Right lobe of liver (tissue), 6 donors: ENCODE results near the gene CCNE1. TPM values are rescaled to one million over a fixed set of nuclear protein-coding genes. Genes with fewer than 3 reads are reported as not detected.
A peak's percentile ranks its signal among the peaks of the same experiment; 100 is the strongest.
"Not testable (repeated sequence)": the region's sequence is repeated elsewhere in the genome, so short reads cannot be mapped to it uniquely, and the experiment has no call there.

Experiments used
- ATAC-seq, 4 donors: fragments of 200-7000 bp; cut with Tn5 transposase; one replicate each; pipeline ENCODE4 v1.9.1; 2020; ENCODE audit warnings: mild to moderate bottlenecking in 4 of 4, moderate library complexity in 4 of 4
- DNase-seq, 3 donors: peaks; one replicate each; pipeline ENCODE4 v3.0.0-alpha.2; 2020
- H3K27ac ChIP-seq, 3 donors: fragments of 200-600 bp; one replicate each; pipeline ENCODE4 v1.8.0; 2022
- H3K27me3 ChIP-seq, 2 donors: fragments of 200-600 bp; one replicate each; pipeline ENCODE4 v1.8.0; 2022
- H3K36me3 ChIP-seq, 4 donors: fragments of 200-600 bp; sonication (generic) in 1 of 4; one replicate each; pipeline versions ENCODE4 v1.5.1 to v1.8.0; 2017 to 2022; ENCODE audit warnings: control low read depth in 1 of 4
- H3K4me1 ChIP-seq, 4 donors: fragments of 200-600 bp; sonication (generic) in 1 of 4; one replicate each; pipeline versions ENCODE4 v1.5.1 to v1.8.0; 2017 to 2022; ENCODE audit warnings: control low read depth in 1 of 4
- H3K4me3 ChIP-seq, 3 donors: fragments of 200-600 bp; one replicate each; pipeline ENCODE4 v1.8.0; 2022
- H3K9me3 ChIP-seq, 4 donors: fragments of 200-600 bp; sonication (generic) in 1 of 4; one replicate each; pipeline versions ENCODE4 v1.5.1 to v1.8.0; 2017 to 2022; ENCODE audit warnings: control low read depth in 1 of 4
- POLR2A ChIP-seq: fragments of 450-650 bp; IDR thresholded peaks from one replicate; pipeline ENCODE4 v1.6.1; 2017; ENCODE audit warnings: antibody characterized with exemption, mild to moderate bottlenecking
- WGBS: methylation state at CpG from one replicate; pipeline ENCODE4 v1.1.6; 2018; ENCODE audit warnings: low coverage, low lambda C conversion rate; ENCODE audit not compliant: insufficient coverage; ENCODE audit errors: missing lambda C conversion rate; 5-methylcytosine and 5-hydroxymethylcytosine counted together
- intact Hi-C, 2 donors: fragments of 100-400 bp; cut with DNase I; formaldehyde crosslinking; loops; one replicate each; pipeline versions ENCODE4 v1.11.2 to v1.14.1; 2022
- total RNA-seq, 6 experiments: library from RNA; depleted of rRNA in 2 of 6; stranded (reverse); fragments of >200 nt in 2 of 6; fragmentation: NEBNext Ultra II Directional in 3 of 6; extraction: Animal tissue kit (Norgen Biotek cat#: 25700) in 3 of 6; gene quantifications; one replicate each; pipeline versions ENCODE4 v1.1.0 to v1.2.4, GENCODE V29; 2016 to 2023
- TF ChIP-seq, protein P1 (sequence below), 4 donors: fragments of 200-600 bp in 3 of 4; fragments of 450-650 bp in 1 of 4; IDR thresholded peaks; one replicate each; pipeline versions ENCODE4 v1.5.1 to v1.8.0; 2016 to 2022; ENCODE audit warnings: antibody characterized with exemption in 4 of 4, mild to moderate bottlenecking in 2 of 4
- donor health status: DM: no; HTN: yes; CAD: no.
- donor health status: DM: no; HTN: no; CAD: no.
- donor health status: DM: no; HTN: no; CAD: no.
- donor health status: DM: no; HTN: yes; CAD: no.
- donor health status: DM: no; HTN: yes; CAD: no.

CCNE1 gene
- total RNA-seq, 6 experiments from 2014 or later = 0.26 to 2.2 (median 0.90) TPM

DNA sequence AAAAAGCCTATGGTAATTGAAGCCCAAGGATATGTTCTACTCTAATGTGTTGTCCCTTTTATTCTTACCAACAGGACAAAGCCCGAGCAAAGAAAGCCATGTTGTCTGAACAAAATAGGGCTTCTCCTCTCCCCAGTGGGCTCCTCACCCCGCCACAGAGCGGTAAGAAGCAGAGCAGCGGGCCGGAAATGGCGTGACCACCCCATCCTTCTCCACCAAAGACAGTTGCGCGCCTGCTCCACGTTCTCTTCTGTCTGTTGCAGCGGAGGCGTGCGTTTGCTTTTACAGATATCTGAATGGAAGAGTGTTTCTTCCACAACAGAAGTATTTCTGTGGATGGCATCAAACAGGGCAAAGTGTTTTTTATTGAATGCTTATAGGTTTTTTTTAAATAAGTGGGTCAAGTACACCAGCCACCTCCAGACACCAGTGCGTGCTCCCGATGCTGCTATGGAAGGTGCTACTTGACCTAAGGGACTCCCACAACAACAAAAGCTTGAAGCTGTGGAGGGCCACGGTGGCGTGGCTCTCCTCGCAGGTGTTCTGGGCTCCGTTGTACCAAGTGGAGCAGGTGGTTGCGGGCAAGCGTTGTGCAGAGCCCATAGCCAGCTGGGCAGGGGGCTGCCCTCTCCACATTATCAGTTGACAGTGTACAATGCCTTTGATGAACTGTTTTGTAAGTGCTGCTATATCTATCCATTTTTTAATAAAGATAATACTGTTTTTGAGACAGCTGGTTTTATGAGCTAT is 12.0 kb downstream of the CCNE1 start:
- Histone ChIP-seq H3K4me1 (no peaks in the 10 kb centered on the region), H3K27ac (no peak overlapping the region), H3K36me3 (no peaks in the 10 kb centered on the region), H3K27me3 (no peaks in the 10 kb centered on the region), H3K4me3 (no peak overlapping the region), H3K9me3 (no peaks in the 10 kb centered on the region)
- intact Hi-C loops = no loop called here
- TF ChIP-seq POLR2A = no peak
- TF ChIP-seq, protein P1, sequence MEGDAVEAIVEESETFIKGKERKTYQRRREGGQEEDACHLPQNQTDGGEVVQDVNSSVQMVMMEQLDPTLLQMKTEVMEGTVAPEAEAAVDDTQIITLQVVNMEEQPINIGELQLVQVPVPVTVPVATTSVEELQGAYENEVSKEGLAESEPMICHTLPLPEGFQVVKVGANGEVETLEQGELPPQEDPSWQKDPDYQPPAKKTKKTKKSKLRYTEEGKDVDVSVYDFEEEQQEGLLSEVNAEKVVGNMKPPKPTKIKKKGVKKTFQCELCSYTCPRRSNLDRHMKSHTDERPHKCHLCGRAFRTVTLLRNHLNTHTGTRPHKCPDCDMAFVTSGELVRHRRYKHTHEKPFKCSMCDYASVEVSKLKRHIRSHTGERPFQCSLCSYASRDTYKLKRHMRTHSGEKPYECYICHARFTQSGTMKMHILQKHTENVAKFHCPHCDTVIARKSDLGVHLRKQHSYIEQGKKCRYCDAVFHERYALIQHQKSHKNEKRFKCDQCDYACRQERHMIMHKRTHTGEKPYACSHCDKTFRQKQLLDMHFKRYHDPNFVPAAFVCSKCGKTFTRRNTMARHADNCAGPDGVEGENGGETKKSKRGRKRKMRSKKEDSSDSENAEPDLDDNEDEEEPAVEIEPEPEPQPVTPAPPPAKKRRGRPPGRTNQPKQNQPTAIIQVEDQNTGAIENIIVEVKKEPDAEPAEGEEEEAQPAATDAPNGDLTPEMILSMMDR (IDR thresholded peaks at IDR 0.05) = no peak
- 96% methylated on average over 12 of the region's 20 CpGs for WGBS
- no peak for ATAC-seq
- DNase-seq = peak in 1 of 3 donors; percentile 32

DNA sequence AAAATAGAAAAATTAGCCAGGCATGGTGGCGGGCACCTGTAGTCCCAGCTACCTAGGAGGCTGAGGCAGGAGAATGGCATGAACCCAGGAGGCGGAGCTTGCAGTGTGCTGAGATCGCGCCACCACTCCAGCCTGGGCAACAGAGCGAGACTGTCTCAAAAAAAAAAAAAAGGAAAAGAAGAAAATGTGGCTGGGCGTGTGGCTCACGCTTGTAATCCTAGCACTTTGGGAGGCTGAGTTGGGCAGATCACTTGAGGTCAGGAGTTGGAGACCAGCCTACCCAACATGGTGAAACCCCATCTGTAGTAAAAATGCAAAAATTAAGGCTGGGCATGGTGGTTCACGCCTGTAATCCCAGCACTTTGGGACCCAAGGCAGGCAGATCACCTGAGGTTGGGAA is 13.5 kb downstream of the CCNE1 start:
- intact Hi-C loops, H3K27me3 ChIP-seq, DNase-seq, H3K4me3 ChIP-seq, H3K9me3 ChIP-seq, H3K4me1 ChIP-seq, H3K27ac ChIP-seq, H3K36me3 ChIP-seq, ATAC-seq: not testable (repeated sequence)
- WGBS = 99% methylated on average over 8 of the region's 8 CpGs

DNA sequence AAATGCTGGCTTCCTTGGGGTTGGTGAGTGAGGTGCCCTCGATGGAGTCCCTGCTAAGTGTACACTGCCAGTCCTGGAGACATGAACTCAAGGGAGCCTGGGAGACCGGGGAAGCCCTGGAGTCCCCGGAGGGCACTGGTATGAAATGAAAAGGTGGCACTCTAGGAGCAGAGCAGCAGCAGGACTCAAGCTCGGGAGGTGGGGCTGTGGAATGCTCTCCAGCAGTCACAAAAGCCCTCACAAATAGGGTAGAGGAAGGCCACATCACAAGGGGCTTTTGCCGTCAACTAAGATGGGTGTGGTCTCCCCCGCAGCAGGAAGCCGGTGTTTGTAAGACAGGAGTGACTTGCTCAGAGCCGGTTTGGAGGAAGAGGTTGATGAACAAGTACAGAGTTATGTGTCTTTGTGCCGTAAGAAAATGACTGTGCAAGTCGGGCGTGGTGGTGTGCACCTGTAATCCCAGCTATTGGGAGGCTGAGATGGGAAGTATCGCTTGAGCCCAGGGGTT is 19.3 kb downstream of the CCNE1 start:
- no peak for ATAC-seq

DNA sequence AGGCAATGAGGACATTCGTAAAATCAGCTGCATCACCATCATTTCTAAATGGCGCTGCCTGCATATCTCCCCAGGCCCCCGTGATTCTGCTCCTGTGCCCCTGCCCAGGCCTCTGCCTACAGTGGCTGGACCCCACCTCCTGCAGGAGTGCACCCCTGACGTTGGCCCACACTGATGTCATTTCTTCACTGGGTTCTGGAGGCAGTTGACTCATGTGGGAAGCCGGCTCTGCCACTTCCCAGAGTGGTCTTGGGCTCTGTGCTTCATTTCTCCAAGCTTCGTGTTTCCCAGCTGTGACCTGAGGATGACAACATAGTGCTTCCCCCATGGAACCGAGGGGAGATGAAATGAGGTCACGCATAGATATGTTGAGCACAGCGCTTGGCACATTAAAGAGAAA is 19.9 kb downstream of the CCNE1 start:
- TF ChIP-seq POLR2A = no peak
- TF ChIP-seq, protein P1 (IDR thresholded peaks at IDR 0.05) = no peak
- Histone ChIP-seq H3K36me3 (no peaks in the 10 kb centered on the region), H3K4me3 (no peak overlapping the region), H3K4me1 (no peaks in the 10 kb centered on the region), H3K27ac (no peak overlapping the region), H3K27me3 (no peaks in the 10 kb centered on the region), H3K9me3 (no peaks in the 10 kb centered on the region)
- DNase-seq (peak in 1 of 3 donors; percentile 15), ATAC-seq (no peak)
- intact Hi-C loops = no loop called here
- 58% methylated on average over 5 of the region's 9 CpGs for WGBS

More for the DNA sequence above, 19.3 kb downstream of the CCNE1 start:
- Histone ChIP-seq H3K9me3 (no peaks in the 10 kb centered on the region), H3K36me3 (no peaks in the 10 kb centered on the region), H3K27ac (no peak overlapping the region), H3K27me3 (no peaks in the 10 kb centered on the region), H3K4me3 (no peak overlapping the region), H3K4me1 (no peaks in the 10 kb centered on the region)
- intact Hi-C loops = no loop called here
- peak in 1 of 3 donors; percentile 28 for DNase-seq
- 43% methylated on average over 11 of the region's 12 CpGs for WGBS
- TF ChIP-seq POLR2A = no peak
- TF ChIP-seq, protein P1 (IDR thresholded peaks at IDR 0.05) = no peak

DNA sequence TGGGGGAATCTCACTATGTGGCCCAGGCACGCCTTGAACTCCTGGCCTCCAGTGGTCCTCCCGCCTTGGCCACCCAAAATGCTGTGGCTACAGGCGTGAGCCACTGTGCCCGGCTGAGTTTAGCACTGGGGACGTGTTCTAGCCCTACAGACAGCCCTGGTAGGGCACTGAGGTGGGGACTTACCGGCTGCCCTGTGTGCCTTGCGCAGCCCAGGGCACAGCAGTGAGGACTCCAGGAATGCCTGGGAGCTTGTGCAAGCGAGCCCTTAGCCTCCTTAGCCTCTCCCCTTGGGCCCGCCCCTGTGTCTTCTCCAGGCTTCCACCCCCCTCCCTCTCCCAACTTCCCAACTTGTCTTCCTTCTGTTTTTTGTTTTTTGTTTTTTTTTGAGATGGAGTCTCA is 21.0 kb downstream of the CCNE1 start:
- no peaks in the 10 kb centered on the region for H3K4me1 ChIP-seq
- no peaks in the 10 kb centered on the region for H3K27me3 ChIP-seq
- H3K4me3 ChIP-seq = no peak overlapping the region
- H3K36me3 ChIP-seq = no peaks in the 10 kb centered on the region
- no peak overlapping the region for H3K27ac ChIP-seq
- TF ChIP-seq, protein P1 (IDR thresholded peaks at IDR 0.05) = no peak
- DNase-seq (peak in 1 of 3 donors; percentile 35), ATAC-seq (no peak)
- intact Hi-C loops = no loop called here
- WGBS = 70% methylated on average over 7 of the region's 9 CpGs
- H3K9me3 ChIP-seq = no peaks in the 10 kb centered on the region
